ENCODE measurements around the gene CRHR2.

Gene CRHR2

DNA sequence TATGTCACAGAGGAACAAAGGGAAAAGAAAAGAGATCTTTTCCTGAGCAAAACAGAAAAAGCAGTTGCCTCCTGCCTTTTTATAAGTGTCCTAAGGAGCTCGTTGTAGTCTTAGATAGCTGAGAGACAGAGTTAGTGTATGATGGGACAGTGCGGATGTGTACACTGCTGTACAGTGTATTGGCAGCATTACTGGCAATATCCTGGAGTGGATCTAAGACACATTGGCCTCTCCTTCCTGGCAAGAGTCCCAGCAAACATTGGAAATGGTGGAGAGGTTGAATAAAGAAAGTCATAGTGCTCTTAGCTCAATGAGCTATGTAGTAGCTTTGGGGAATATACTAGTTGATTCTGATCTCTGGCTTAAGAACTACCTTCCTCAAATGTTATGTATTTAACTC lies 64.9 kb downstream of the CRHR2 start:
- no peak overlapping the region for H3K4me2 ChIP-seq (ENCODE audit: low read length)
- H3K27ac ChIP-seq (ENCODE audit: low read depth, low read length, poor library complexity, severe bottlenecking): no peak overlapping the region
- peaks cover 95% of the 10 kb centered on the region for H3K36me3 ChIP-seq (ENCODE audit: insufficient read depth, low read length)
- H3K4me3 ChIP-seq (ENCODE audit: low read depth, low read length, poor library complexity, severe bottlenecking): no peak overlapping the region
- no peaks in the 10 kb centered on the region for H3K27me3 ChIP-seq (ENCODE audit: insufficient read depth, low read length)
- H3K4me1 ChIP-seq (ENCODE audit: insufficient read depth, low read length, severe bottlenecking): no peaks in the 10 kb centered on the region
- no peaks in the 10 kb centered on the region for H3K79me2 ChIP-seq (ENCODE audit: insufficient read depth, low read length)
- H3K9me3 ChIP-seq (ENCODE audit: low read length): no peaks in the 10 kb centered on the region
- H3K9me2 ChIP-seq (ENCODE audit: low read depth, low read length): no peaks in the 10 kb centered on the region
- no peak overlapping the region for H3K9ac ChIP-seq (ENCODE audit: low read length)
- no peaks in the 10 kb centered on the region for H4K20me1 ChIP-seq (ENCODE audit: insufficient read depth, low read length)
- H3F3A ChIP-seq (ENCODE audit: insufficient read depth, low read length): no peaks in the 10 kb centered on the region
- H2AFZ ChIP-seq (ENCODE audit: low read length): no peak overlapping the region
- no peak for TF ChIP-seq EZH2 (IDR thresholded peaks at IDR 0.05; ENCODE audit: borderline replicate concordance, low read length)
- TF ChIP-seq, protein P1, sequence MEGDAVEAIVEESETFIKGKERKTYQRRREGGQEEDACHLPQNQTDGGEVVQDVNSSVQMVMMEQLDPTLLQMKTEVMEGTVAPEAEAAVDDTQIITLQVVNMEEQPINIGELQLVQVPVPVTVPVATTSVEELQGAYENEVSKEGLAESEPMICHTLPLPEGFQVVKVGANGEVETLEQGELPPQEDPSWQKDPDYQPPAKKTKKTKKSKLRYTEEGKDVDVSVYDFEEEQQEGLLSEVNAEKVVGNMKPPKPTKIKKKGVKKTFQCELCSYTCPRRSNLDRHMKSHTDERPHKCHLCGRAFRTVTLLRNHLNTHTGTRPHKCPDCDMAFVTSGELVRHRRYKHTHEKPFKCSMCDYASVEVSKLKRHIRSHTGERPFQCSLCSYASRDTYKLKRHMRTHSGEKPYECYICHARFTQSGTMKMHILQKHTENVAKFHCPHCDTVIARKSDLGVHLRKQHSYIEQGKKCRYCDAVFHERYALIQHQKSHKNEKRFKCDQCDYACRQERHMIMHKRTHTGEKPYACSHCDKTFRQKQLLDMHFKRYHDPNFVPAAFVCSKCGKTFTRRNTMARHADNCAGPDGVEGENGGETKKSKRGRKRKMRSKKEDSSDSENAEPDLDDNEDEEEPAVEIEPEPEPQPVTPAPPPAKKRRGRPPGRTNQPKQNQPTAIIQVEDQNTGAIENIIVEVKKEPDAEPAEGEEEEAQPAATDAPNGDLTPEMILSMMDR (IDR thresholded peaks at IDR 0.05; ENCODE audit: low read length): no peak

DNA sequence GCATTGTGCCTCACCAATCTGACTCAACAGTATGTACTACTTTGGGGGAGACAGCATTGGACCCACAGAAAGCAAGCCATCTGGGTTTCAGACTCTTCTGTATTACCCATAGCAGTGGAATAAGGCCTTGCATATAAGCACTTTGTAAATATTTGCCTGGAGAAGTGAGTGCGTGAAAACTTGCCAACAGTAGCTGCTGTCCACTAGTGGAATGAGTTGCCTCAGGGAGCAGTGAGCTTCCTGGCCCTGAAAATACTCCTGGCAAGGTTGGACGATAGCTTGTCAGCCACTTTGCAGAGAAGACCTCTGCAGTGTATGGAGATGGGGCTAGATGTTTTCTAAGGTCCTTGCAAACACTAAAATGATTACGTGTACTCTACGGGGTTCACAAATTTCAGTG lies 65.9 kb downstream of the CRHR2 start:
- H3K9me2 ChIP-seq (ENCODE audit: low read depth, low read length): no peaks in the 10 kb centered on the region
- no peak overlapping the region for H3K9ac ChIP-seq (ENCODE audit: low read length)
- no peak overlapping the region for H2AFZ ChIP-seq (ENCODE audit: low read length)
- peaks cover 95% of the 10 kb centered on the region for H3K36me3 ChIP-seq (ENCODE audit: insufficient read depth, low read length)
- no peak overlapping the region for H3K4me3 ChIP-seq (ENCODE audit: low read depth, low read length, poor library complexity, severe bottlenecking)
- TF ChIP-seq EZH2 (IDR thresholded peaks at IDR 0.05; ENCODE audit: borderline replicate concordance, low read length): no peak
- TF ChIP-seq, protein P1 (IDR thresholded peaks at IDR 0.05; ENCODE audit: low read length): no peak
- H3K79me2 ChIP-seq (ENCODE audit: insufficient read depth, low read length): no peaks in the 10 kb centered on the region
- no peak overlapping the region for H3K4me2 ChIP-seq (ENCODE audit: low read length)
- no peak overlapping the region for H3K27ac ChIP-seq (ENCODE audit: low read depth, low read length, poor library complexity, severe bottlenecking)
- H3F3A ChIP-seq (ENCODE audit: insufficient read depth, low read length): no peaks in the 10 kb centered on the region
- no peaks in the 10 kb centered on the region for H4K20me1 ChIP-seq (ENCODE audit: insufficient read depth, low read length)
- H3K4me1 ChIP-seq (ENCODE audit: insufficient read depth, low read length, severe bottlenecking): no peaks in the 10 kb centered on the region
- no peaks in the 10 kb centered on the region for H3K9me3 ChIP-seq (ENCODE audit: low read length)
- H3K27me3 ChIP-seq (ENCODE audit: insufficient read depth, low read length): no peaks in the 10 kb centered on the region

DNA sequence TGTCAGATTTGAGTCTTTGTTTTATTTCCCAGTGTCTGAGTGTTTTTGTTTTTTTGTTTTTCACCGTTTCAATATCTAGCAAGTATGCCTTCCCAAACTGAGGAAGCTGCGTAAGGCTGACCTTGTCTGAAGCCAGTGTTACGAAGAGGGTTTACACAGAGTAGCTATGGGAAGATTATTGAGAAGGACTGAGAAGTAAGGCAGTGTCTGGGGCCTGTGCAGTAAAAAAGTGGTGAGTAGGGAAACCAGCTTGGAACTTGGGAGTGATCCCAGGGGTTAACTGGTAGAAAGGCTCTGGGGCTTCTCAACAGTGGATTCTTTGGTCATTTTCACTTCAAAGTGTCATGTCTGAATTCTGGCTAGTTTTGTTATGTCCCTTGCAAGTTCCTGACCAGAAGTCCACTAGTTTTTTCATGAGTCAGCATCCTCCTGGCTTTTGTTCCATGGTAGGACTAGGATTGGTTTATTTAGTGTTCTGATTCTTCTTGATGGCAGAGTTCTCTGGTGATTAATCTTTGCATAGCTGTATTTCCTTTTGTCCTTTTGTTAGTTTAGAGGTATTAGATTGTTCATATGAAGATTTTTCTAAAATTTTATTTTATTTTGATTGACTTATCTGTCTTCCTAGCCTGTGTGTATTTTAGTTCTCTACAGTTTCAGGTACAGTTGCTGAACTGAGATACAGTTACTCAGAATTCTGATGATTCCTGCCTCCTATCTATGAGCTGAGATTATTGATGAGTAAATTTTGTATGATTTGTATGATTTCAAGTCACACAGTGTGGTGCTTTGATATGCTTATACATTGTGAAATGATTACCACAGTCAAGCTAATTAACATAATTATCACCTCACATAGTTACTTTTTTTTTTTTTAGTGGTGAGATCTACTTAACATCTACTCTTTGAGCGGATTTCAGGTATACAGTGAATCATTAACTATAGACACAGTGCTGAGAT lies 68.6 kb downstream of the CRHR2 start:
- Histone ChIP-seq H3K27ac (ENCODE audit: low read depth, low read length, poor library complexity, severe bottlenecking) (no peak overlapping the region), H3K4me1 (ENCODE audit: insufficient read depth, low read length, severe bottlenecking) (no peaks in the 10 kb centered on the region), H2AFZ (ENCODE audit: low read length) (no peak overlapping the region), H3K27me3 (ENCODE audit: insufficient read depth, low read length) (no peaks in the 10 kb centered on the region), H3K9ac (ENCODE audit: low read length) (no peak overlapping the region), H3K4me3 (ENCODE audit: low read depth, low read length, poor library complexity, severe bottlenecking) (no peak overlapping the region), H3K9me3 (ENCODE audit: low read length) (no peaks in the 10 kb centered on the region), H3K36me3 (ENCODE audit: insufficient read depth, low read length) (peaks cover 97% of the 10 kb centered on the region), H3F3A (ENCODE audit: insufficient read depth, low read length) (no peaks in the 10 kb centered on the region), H3K79me2 (ENCODE audit: insufficient read depth, low read length) (0 out of 2 replicates have a peak, but pooled peaks cover 3% of the 10 kb centered on the region), H3K4me2 (ENCODE audit: low read length) (no peak overlapping the region), H3K9me2 (ENCODE audit: low read depth, low read length) (no peaks in the 10 kb centered on the region), H4K20me1 (ENCODE audit: insufficient read depth, low read length) (no peaks in the 10 kb centered on the region)
- no peak for TF ChIP-seq EZH2 (IDR thresholded peaks at IDR 0.05; ENCODE audit: borderline replicate concordance, low read length)
- TF ChIP-seq, protein P1 (IDR thresholded peaks at IDR 0.05; ENCODE audit: low read length): no peak
